GM12878 (cell line): ENCODE results near the gene PRPF18.

Experiments used
- CTCF ChIP-seq, 3 experiments: IDR thresholded peaks in 2 of 3; conservative IDR thresholded peaks in 1 of 3; 2 replicates each; pipeline ENCODE4 v1.5.1; 2011; ENCODE audit warnings: low read depth in 3 of 3, low read length in 3 of 3, mild to moderate bottlenecking in 3 of 3, control low read depth in 2 of 3, moderate library complexity in 2 of 3, inconsistent platforms in 1 of 3, mixed read lengths in 1 of 3; ENCODE audit not compliant: control insufficient read depth in 2 of 3, insufficient read depth in 1 of 3; ENCODE audit errors: extremely low read depth in 1 of 3
- ESRRA ChIP-seq: IDR thresholded peaks from 2 replicates; pipeline ENCODE4 v1.6.1; 2012; ENCODE audit warnings: mild to moderate bottlenecking, low read length, improper control_type of control experiment
- EZH2 ChIP-seq: IDR thresholded peaks from 2 replicates; pipeline ENCODE4 v1.6.1; 2012; ENCODE audit warnings: low read depth, mild to moderate bottlenecking, control low read depth, inconsistent platforms, low read length, borderline replicate concordance; ENCODE audit not compliant: control insufficient read depth
- MAX ChIP-seq: IDR thresholded peaks from 2 replicates; pipeline ENCODE4 v1.6.1; 2012; ENCODE audit warnings: low read depth, low read length, improper control_type of control experiment
- MXI1 ChIP-seq: fragments of 150-350 bp; IDR thresholded peaks from 2 replicates; pipeline ENCODE4 v1.6.1; 2011; ENCODE audit warnings: low read depth, mild to moderate bottlenecking, inconsistent platforms, low read length, improper control_type of control experiment
- POLR2A ChIP-seq: IDR thresholded peaks from 2 replicates; pipeline ENCODE4 v1.6.1; 2011; ENCODE audit warnings: low read depth, mild to moderate bottlenecking, low read length
- POLR2AphosphoS5 ChIP-seq: IDR thresholded peaks from 2 replicates; pipeline ENCODE4 v1.6.1; 2011; ENCODE audit warnings: mild to moderate bottlenecking, low read length, inconsistent platforms
- RCOR1 ChIP-seq: conservative IDR thresholded peaks from 2 replicates; pipeline ENCODE4 v1.6.1; 2012; ENCODE audit warnings: low read depth, low read length, improper control_type of control experiment
- TBL1XR1 ChIP-seq: IDR thresholded peaks from 2 replicates; pipeline ENCODE4 v1.6.1; 2012; ENCODE audit warnings: low read depth, low read length, improper control_type of control experiment
- YY1 ChIP-seq: IDR thresholded peaks from 2 replicates; pipeline ENCODE4 v1.6.1; 2011; ENCODE audit warnings: low read depth, mild to moderate bottlenecking, low read length
- TF ChIP-seq, protein P1 (sequence below): fragments of 450-650 bp; IDR thresholded peaks from 2 replicates; pipeline ENCODE4 v1.6.1; 2017; ENCODE audit warnings: mild to moderate bottlenecking, moderate library complexity

- TF ChIP-seq MAX (no peak), EZH2 (no peak), MXI1 (no peak), POLR2AphosphoS5 (no peak), YY1 (no peak), POLR2A (no peak), ESRRA (no peak), CTCF (IDR thresholded peaks at IDR 0.05 in 2 of 3, conservative IDR thresholded peaks at IDR 0.05 in 1 of 3; ENCODE audit: control insufficient read depth in 2 of 3, extremely low read depth in 1 of 3, insufficient read depth in 1 of 3, low read depth in 3 of 3, low read length in 3 of 3) (no peak), TBL1XR1 (no peak), RCOR1 (no peak)
- TF ChIP-seq, protein P1, sequence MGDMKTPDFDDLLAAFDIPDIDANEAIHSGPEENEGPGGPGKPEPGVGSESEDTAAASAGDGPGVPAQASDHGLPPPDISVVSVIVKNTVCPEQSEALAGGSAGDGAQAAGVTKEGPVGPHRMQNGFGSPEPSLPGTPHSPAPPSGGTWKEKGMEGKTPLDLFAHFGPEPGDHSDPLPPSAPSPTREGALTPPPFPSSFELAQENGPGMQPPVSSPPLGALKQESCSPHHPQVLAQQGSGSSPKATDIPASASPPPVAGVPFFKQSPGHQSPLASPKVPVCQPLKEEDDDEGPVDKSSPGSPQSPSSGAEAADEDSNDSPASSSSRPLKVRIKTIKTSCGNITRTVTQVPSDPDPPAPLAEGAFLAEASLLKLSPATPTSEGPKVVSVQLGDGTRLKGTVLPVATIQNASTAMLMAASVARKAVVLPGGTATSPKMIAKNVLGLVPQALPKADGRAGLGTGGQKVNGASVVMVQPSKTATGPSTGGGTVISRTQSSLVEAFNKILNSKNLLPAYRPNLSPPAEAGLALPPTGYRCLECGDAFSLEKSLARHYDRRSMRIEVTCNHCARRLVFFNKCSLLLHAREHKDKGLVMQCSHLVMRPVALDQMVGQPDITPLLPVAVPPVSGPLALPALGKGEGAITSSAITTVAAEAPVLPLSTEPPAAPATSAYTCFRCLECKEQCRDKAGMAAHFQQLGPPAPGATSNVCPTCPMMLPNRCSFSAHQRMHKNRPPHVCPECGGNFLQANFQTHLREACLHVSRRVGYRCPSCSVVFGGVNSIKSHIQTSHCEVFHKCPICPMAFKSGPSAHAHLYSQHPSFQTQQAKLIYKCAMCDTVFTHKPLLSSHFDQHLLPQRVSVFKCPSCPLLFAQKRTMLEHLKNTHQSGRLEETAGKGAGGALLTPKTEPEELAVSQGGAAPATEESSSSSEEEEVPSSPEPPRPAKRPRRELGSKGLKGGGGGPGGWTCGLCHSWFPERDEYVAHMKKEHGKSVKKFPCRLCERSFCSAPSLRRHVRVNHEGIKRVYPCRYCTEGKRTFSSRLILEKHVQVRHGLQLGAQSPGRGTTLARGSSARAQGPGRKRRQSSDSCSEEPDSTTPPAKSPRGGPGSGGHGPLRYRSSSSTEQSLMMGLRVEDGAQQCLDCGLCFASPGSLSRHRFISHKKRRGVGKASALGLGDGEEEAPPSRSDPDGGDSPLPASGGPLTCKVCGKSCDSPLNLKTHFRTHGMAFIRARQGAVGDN, result no peak
Observed at GRCh38 chr10:13642293-13642692, 55.5 kb downstream of the PRPF18 start.
